GM19468 (cell line): ENCODE measurements around the gene OXTR.

Source experiments
- ATAC-seq: cut with Tn5 transposase; IDR thresholded peaks from one replicate; pipeline ENCODE4 v1.9.1; 2021; ENCODE audit warnings: mild to moderate bottlenecking, moderate library complexity, moderate number of reproducible peaks; ENCODE audit not compliant: unreplicated experiment; ENCODE audit errors: extremely low read depth

Gene OXTR

DNA sequence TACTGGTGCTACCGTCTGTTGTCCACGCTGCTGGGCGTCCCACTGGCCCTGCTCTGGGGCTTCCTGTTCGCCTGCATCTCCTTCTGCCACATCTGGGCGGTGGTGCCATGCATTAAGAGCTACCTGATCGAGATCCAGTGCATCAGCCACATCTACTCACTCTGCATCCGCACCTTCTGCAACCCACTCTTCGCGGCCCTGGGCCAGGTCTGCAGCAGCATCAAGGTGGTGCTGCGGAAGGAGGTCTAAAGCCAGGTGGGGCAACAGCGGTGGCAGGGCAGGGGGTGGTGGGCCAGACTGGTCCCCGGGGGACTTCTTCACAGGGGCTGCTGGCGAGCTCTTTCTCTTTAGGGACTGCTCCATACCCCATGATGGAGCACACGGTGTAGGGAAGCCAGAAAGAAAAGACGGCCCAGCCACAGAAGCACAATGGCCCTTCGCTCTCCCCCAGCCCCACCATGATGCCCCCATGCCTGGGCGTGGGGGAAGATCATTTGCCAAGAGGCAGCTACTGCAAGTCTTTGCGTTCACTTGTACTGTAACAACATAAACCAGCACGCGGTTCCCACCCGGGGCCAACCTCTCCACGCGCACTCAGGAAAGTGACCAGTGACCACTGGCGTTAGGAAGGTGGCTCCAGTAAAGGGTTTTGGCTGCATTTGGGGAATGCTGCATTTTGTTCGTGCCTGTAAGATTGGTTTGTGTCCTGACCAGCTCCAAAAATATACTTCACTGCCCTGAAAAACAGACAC is 23.6 kb downstream of the OXTR start:
- ATAC-seq, result no peak

DNA sequence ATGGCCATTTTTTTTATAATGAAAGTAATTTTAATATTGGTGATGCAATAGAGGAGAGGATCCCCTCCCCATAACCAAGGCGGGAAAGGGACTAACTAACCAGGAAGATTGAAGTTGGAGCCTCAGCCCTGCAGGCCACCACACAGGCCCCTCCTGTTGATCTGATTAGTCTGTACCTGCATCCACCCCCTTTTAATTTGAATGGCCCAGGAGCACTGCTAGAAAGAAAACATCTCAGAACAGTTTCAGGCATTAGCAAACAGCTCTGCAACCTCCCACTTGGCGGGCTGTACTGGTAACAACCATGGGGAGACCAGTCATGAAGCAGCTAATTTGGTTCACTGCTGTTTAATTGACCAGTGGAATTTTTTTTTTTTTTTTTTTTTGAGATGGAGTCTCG is 25.5 kb downstream of the OXTR start:
- no peak for ATAC-seq

DNA sequence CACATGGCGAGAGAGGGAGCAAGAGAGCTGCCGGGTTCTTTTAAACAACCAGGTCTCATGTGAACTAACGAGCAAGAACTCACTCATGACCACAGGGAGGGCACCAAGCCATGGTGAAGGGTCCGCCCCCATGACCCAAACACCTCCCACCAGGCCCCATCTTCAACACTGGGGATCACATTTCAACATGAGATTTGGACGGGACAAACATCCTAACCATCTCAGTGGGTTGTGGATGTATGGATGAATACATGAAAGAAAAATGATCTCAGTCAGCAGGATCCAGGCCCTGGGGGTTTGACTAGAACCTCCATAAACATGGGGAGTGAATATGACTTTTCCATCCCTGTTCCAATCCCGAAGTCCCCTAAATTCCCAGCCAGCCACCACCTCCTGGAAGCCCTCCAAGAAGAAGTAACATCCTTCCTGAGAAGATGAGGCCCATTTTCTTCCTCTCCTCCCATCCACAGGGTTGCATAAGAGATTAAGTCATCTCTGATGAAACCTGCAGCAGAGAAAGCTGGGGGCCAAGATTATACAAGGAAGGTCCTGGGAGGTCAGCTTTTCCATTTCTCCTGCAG is 26.3 kb downstream of the OXTR start:
- ATAC-seq, result no peak

DNA sequence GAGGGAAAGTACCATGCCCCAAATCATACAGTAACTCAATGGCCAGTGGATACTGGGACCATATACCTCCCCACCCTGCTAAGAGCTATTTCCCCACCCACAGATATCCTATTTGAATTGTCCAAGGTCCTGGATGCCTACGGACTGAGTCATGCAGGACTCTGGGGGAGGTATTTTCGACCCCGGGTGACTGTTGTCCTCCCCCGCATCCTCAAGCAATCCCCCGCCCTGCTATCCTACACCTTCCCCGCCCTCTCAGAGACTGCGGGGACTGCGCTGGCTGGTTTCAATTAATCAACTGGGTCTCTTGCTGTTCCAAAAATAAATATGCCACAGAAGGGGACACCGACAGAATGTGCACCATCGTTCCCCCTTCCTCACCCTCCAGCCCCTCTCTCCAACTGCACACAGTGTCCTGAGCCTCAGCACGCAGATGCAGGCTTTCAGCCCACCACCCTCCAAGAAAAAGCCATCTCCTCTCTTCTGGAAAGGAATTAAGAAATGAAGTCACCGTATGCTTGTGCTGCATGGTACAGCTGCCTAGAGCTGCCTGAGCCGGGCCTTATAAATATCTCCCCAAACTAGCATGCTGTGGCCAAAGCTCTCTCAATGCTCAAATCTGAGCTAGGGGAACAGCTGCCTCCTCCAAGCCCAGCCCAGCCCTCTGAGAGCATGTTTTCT is 27.7 kb downstream of the OXTR start:
- ATAC-seq, result no peak

DNA sequence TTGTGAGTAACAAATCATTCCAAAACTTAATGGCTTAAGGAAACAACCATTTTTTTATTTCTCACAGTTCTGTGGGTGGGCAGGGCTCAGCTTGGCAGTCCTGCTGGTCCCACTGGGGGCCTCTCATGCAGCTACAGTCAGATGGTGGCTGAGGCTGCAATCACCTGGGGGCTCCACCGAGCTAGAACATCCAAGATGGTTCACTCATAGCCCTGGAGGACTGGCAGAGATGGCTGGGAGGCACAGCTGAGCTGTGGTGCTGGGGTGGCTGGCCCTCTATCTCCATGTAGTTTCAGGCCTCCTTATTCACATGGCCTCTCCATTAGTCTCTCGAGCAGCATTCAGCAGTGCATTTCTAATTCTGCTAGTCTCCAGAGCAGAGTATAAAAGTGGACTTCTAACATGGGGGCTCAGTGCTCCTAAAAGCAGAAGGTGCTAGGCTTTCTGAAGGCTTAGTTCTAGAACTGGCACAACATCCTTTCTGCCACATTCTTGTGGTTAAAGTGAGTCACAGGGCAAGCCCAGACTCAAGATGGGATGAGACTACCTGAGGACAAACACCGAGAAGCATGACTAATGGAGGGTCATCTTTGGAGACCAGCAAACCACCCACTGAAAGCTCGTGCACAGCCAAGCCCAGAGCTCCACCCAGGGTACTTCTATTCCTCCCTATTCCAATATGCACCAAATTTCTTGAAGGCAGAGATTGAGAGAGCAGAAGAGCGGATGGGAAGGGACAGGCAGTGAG is 29.5 kb downstream of the OXTR start:
- ATAC-seq, result no peak

DNA sequence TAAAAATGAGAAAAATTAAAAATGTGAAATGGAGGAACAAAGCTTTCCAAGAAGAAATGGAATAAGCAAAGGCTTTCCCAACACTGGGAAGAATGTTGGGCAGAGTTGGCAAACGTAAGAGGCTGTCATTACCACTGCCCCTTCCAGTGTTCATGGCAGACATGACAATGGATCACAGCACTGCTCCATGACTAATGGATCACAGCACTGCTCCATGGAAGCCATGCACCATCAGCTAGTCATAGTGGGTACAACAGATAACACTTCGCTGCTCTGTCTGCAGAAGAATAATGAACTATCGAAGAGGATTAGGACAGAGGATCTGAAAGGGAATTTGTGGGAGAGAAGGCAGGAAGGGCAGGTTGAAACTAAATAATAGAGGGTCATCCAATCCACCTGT is 30.8 kb downstream of the OXTR start:
- ATAC-seq, result no peak

DNA sequence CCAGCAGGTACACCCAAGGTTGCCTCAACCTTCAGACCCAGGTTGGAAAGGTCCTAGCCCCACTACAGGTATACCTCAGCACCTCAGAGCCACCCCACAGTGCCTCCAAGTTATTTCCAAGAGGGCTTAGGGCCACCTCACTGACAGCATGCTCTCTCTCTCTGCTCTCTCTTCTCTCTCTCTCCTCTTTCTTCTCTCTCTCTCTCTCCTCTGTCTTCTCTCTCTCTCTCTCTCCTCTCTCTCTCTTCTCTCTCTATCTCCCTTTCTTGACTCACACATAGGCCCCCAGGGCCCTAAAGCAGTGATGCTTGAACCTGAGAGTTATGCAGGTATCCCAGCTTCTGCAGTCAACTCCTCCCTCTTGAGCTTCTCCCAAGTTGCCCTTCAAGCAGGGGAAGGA is 31.6 kb downstream of the OXTR start:
- no peak for ATAC-seq

DNA sequence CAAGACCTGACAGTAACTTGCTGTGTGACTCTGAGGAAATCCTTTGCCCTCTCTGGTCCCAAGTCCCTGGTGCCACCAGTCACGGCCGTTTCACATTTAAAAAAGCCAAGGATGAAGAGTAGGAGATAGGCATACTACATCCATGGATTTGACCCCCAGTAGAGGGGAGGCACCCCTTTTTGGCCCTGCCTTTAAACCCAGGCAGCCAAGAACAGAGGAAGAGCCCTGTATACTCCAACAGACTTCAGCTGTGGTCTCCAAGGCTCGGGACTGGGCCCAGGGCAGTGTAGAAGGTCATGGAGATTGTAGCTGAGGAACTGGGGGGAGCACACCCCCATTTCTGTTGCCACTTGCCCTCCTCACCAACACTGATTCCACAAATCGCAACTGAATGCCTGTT is 32.1 kb downstream of the OXTR start:
- ATAC-seq, result no peak

DNA sequence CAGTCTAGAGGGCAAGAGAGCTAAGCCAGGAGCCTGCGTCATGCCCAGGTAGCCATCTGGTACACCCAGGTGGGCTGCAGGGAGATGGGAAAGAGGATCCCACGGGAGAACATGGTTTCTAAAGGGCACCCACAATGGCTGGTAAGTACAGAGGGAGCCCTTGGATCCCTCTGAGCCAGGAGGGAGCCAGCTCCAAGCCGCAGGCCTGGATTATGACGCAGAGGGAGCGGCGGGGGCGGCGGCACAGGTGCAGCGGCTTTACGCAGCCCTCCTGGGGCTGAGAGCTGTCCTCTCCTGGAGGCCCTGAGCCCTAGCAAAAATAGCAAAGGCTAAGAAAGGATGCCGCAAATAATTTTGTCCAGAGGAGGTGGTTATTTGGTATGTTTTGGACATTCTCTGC is 33.0 kb downstream of the OXTR start:
- no peak for ATAC-seq

DNA sequence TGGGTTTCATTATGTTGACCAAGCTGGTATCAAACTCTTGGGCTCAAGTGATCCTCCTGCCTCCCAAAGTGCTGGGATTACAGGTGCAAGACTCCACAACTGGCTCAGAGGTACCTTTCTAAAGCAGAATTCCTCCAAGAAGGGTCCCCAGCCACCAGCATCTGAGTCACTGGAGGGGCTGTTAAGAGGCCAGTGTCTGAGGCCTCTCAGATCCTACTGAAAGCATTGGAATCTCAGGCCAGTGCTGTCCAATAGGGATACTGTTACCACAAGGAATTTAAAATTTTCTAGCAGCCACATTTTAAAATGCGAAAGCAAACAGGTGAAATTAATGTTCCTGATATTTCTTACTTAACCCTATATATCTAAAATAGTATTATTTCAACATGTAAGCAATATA is 34.5 kb downstream of the OXTR start:
- no peak for ATAC-seq

DNA sequence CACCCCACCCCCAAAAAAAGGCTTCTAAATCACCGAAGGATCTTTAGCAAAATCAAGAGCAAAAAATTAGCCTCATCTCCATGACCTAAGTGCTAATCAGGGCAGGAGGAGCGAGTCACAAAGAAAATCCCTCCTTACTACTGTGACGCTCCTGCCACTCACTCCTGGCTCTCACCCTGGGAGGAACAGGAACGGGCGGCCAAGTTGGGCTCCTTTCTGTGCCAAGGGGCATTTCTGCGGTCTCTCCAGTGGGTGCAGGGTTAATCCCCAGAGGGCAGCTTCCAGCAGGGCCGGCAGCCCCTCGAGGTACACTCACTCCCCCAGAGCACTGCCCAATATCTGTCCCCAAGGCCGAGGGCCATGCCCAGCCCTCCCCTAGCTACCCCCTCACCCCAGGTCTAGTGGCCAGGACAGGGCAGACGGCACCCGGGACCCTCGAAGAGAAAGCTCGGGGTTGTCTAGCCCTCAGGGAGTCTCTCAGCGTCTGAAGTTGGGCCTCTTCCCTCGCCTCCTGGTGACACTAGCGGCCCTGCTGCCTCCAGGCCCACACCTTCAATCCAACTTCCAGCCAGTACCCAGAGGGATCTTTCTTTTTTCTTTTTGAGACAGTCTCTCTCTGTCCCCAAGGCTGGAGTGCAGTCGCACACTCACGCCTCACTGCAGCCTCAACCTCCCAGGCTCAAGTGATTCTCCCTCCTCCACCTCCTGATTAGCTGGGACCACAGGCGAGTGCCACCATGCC is 35.1 kb downstream of the OXTR start:
- no peak for ATAC-seq

DNA sequence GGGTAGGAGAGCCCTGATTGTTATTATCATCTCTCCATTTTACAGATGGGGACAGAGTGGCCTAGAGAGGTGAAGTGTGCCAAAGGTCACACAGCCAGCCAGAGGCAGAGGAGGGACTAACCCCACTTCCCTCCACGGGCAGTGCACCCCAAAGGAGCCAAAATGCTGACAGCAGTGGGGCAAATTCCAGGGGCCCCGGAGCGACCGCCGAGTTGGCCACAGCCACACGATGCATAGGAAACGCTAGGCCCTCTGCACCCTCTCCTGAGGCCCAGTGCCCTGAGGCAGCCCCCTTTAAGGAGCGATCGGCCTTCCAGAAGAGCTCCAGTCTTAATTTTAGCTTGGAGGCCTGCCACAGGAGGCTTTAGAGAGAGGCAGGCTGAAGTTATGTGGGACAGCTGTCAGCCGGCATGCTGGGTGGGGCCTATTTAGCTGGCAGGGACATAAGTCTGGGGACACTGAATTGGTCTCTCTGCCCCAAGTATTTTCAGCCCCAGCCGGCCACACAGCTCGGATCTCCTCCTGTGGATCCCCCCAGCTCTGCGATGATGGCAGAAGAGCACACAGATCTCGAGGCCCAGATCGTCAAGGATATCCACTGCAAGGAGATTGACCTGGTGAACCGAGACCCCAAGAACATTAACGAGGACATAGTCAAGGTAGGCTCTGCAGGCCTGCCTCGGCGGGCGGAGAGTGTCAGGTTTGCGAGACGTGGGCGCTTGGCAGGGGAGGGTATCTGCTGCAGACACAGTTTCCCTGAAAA is 35.9 kb downstream of the OXTR start, which contains the start of gene CAV3:
Gene CAV3 (plus strand): TSS at position 471 of the 763 bp plus-strand sequence. CDS start 75 bp downstream, at position 546.
- ATAC-seq, result no peak

DNA sequence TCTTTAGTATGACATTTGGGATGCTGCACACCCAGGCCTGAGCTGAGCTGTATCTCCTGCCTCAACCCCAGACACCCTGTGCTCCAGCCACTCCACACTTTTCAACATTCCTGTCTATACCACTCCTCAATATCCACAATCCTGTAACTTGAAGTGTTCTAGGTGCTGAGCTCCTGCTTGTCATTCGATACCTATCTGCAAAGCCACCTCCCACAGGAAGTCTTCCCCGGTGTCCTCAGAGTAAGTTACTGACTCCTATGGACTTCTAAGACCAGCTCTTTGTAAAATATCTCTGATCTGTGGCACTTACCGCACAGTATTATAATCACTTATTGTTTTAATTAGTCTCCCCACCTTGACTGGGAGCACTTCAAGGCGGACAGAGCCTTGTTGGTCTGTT is 37.0 kb downstream of the OXTR start:
- ATAC-seq, result no peak

DNA sequence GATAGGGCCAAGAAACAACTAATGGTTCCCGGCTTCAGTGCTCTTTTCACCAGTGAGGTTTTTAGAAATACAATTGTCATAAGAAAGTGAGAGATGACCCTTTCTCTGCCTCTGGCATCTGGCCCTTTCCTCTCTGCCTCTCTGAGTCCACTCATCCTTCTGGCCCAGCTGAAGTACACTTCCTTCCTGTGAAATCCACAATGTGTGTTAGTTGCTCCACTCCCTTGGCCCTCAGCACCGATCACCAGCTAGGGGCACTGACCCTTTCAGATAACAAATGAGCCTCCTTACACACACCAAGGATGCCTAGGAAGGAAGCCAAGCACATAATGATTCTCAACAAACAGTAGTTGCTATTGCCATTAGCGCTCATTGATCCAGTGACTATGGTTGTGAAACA is 38.8 kb downstream of the OXTR start:
- no peak for ATAC-seq

DNA sequence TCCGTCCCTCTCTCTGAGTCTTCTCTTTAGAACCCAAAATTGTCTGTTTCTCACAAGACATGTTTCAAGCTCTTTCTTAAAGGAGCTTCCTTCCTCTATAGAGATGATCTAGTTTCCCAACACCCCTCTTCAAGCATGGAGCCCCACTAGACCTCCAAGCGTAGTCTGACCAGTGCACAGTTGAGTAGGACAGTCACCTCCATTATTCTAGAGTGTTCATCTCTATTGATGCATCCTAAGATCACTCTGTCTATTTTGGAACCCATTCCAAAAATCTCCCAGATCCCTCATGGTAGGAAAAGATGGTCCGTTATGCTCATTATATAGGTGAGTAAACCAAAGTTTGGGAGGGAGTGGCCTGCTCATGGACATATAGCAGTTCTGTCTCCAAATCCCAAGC is 39.9 kb downstream of the OXTR start:
- ATAC-seq, result no peak

DNA sequence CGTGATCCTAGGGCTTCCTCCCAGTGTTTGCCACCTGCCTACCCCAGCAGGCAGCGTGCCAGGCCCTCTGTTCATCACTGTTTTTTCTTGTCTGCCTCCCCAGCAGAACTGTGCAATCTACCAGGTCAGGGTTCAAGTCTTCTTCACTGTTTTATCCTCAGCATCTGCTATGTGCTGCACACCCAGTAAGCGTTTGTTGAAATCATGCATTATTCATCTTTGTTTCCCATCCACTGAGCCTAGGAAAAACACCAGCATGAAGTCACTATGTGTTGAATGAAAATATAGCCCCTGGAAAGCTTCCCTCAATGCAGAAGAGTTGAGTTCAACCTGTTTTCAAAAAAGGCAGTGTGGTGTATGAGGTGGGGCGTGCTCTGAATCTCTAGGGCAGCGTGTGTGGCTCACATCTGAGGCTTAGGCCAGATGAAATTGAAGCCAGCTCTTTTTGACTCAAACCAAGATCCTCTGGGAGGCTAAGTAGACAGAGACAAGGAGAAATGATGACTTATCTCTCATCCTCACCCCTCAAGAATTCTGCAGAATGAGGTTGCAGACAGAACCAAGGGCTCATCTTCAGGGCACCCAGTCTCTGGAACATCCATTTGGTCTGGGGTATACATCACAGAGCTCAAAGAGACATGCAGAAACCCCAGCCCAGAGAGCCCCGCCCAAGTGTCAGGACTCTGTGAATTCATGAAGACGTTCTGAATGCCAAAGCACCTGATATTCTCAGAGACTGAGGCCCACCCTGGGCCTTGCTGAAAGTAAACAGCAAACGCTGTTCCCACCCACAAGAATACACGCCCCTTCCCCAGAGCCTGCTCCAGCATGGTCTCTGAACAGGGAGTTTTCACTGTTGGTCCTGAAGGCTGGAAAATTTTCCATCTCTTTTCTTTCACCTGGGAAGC is 41.6 kb downstream of the OXTR start:
- no peak for ATAC-seq

DNA sequence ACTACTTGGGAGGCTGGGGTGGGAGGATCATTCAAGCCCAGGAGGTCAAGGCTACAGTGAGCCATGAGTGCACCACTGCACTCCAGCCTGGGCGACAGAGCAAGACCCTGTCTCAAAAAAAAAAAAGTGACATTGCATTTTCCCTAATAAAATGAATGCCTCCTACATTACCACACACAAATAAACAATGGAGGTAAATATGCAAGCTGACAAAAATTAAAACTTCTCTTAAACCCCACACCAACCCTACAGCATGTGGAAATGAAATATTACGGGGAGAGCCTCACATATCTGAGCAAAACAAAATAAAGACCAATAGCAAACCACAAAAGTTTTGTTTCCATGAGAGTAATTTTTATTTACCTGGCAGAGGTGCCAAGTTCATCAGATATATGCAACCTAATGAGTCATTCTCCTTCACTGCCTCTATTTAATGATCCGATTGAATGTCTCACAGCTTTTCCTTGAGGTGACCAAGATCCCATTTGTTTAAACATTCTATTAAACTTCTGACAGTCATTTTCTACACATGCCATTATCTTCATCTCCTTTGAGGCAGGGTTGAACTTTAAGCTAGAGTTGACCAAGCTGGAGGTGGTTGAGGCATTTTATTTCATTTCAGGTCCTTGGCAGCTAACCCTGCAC is 45.2 kb downstream of the OXTR start:
- ATAC-seq, result no peak

DNA sequence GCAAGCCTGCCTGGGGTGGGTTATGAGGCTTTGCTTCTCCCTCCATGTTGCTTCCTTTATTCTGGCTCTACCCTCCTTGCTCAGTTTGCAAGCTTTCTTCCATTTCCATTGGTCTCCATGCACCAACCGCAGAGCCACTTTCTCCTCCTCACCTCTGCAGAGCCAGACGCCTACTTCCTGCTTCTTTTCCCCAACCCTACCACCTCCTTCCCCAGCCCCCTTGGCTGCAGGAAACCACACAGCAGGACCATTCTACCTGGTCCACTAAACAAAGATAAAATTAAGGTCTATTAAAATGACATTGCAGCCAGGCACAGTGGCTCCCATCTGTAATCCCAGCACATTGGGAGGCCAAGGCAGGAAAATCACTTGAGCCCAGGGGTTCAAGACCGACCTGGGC is 45.8 kb downstream of the OXTR start:
- no peak for ATAC-seq
